Measurements from ENCODE around the gene HOXB9. TPM values are rescaled to one million over a fixed set of nuclear protein-coding genes. Genes with fewer than 3 reads are reported as not detected.

HOXB9 gene
- total and polyA plus RNA-seq, 2 experiments from 2014 or later = 1.5 to 2.5 TPM

DNA sequence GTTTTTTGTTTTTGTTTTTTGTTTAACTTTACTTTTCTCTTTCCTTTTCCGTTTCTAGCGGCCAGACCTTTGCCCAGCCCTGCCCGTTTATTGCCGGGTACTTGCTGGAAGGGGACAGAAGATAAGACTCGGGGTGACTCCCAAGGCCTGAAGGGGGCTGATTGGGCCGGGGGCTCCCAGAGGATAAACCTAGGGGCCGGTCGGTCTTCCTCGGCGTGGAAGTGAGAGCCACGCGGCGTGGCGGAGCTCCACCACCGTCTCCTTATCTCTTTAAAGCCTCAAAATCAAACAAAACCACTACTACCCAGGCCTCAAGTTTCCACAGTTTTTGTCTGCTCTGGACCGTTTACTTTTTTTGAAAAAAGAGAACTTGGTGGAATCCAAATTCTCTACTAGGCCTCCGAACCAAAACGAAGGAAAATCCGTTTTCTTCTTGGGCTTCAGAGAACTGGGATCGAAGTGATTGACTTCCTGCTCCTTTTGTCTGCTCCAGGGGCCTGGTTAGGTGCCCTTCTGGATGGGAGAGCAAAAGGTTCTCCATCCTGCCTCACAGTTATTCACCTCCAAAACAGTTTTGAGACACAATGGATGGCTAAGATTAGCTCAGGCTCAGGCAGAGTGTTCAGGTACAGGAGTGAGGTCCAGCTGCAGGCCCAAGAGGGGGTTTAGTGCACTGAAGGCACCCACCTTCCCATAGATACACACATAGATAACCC, 8.5 kb upstream of the HOXB9 start:
- no peaks in the 10 kb centered on the region for H4K20me1 ChIP-seq (ENCODE audit: insufficient read depth, poor library complexity, severe bottlenecking)
- H2AFZ ChIP-seq = no peak overlapping the region
- no peak overlapping the region for H3K27ac ChIP-seq
- WGBS (ENCODE audit: low lambda C conversion rate, missing lambda C conversion rate) = 35% methylated on average over 20 of the region's 20 CpGs
- peak overlapping the region; percentile 64 for H3K4me2 ChIP-seq
- H3K4me1 ChIP-seq (ENCODE audit: insufficient read depth) = no peaks in the 10 kb centered on the region
- no peak overlapping the region for H3K4me3 ChIP-seq
- TF ChIP-seq EZH2phosphoT487 (IDR thresholded peaks at IDR 0.05; ENCODE audit: low read depth, severe bottlenecking, unreplicated experiment) (no peak), EZH2 (IDR thresholded peaks at IDR 0.05; ENCODE audit: borderline replicate concordance) (no peak)
- TF ChIP-seq, protein P1, sequence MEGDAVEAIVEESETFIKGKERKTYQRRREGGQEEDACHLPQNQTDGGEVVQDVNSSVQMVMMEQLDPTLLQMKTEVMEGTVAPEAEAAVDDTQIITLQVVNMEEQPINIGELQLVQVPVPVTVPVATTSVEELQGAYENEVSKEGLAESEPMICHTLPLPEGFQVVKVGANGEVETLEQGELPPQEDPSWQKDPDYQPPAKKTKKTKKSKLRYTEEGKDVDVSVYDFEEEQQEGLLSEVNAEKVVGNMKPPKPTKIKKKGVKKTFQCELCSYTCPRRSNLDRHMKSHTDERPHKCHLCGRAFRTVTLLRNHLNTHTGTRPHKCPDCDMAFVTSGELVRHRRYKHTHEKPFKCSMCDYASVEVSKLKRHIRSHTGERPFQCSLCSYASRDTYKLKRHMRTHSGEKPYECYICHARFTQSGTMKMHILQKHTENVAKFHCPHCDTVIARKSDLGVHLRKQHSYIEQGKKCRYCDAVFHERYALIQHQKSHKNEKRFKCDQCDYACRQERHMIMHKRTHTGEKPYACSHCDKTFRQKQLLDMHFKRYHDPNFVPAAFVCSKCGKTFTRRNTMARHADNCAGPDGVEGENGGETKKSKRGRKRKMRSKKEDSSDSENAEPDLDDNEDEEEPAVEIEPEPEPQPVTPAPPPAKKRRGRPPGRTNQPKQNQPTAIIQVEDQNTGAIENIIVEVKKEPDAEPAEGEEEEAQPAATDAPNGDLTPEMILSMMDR (IDR thresholded peaks at IDR 0.05; ENCODE audit: poor library complexity) = no peak
- H3K79me2 ChIP-seq = no peaks in the 10 kb centered on the region
- no peak for DNase-seq (ENCODE audit: low spot score)
- peaks cover 98% of the 10 kb centered on the region for H3K27me3 ChIP-seq
- H3K9me3 ChIP-seq (ENCODE audit: low read depth) = no peaks in the 10 kb centered on the region
- no peaks in the 10 kb centered on the region for H3K9me2 ChIP-seq (replicated peaks; ENCODE audit: insufficient read depth)
- H3K36me3 ChIP-seq (replicated peaks; ENCODE audit: insufficient read depth, low read depth) = no peaks in the 10 kb centered on the region

GRCh38 chr17:48633266-48633677, 7.1 kb upstream of the HOXB9 start:
- peaks cover 98% of the 10 kb centered on the region for H3K27me3 ChIP-seq
- WGBS (ENCODE audit: low lambda C conversion rate, missing lambda C conversion rate) = 15% methylated on average over 29 of the region's 35 CpGs
- no peak for DNase-seq (ENCODE audit: low spot score)
- H3K9me2 ChIP-seq (replicated peaks; ENCODE audit: insufficient read depth) = no peaks in the 10 kb centered on the region
- H3K79me2 ChIP-seq = no peaks in the 10 kb centered on the region
- no peaks in the 10 kb centered on the region for H4K20me1 ChIP-seq (ENCODE audit: insufficient read depth, poor library complexity, severe bottlenecking)
- no peaks in the 10 kb centered on the region for H3K36me3 ChIP-seq (replicated peaks; ENCODE audit: insufficient read depth, low read depth)
- no peak overlapping the region for H3K27ac ChIP-seq
- no peaks in the 10 kb centered on the region for H3K4me1 ChIP-seq (ENCODE audit: insufficient read depth)
- no peak overlapping the region for H3K4me3 ChIP-seq
- H3K9me3 ChIP-seq (ENCODE audit: low read depth) = no peaks in the 10 kb centered on the region
- H2AFZ ChIP-seq = peak overlapping the region; percentile 60
- TF ChIP-seq EZH2 (IDR thresholded peaks at IDR 0.05; ENCODE audit: borderline replicate concordance) = peak; percentile 90
- TF ChIP-seq, protein P1 (IDR thresholded peaks at IDR 0.05; ENCODE audit: poor library complexity) = no peak
- H3K4me2 ChIP-seq = peak overlapping the region; percentile 64

DNA sequence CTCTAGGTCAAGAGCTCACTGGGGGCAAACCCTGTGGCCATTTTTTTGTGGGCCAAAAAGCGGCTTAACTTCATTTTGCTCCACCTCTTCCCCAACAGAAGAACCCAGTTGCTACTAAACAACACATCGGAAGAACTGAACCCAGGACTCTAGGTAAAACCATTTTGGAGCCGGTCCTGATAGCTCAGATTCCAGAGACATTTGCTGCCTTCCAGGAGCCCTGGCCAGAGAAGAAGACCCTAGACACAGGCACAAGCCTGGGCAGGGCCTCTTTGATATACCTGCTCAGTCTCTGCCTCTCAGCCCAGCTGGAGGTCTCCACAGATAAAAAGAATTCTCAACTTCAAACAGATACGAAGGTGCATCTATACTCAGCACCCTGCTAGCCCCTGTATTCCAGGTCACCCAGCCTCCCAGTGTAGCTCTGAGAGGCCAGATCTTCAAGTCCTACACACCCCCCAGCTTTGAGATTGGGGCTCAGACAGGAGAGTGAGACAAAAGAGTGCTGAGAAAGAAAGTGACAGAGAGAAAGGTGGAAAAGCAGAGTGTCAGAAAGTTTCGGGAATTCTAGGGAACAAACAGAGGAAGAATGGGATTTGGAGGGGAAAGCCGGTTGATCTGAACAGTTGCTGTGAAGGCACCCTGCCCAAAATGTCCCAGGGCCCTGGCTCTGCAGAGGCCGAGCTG, 6.6 kb upstream of the HOXB9 start:
- Histone ChIP-seq H2AFZ (peak overlapping the region; percentile 60), H3K36me3 (replicated peaks; ENCODE audit: insufficient read depth, low read depth) (no peaks in the 10 kb centered on the region), H3K9me3 (ENCODE audit: low read depth) (no peaks in the 10 kb centered on the region), H4K20me1 (ENCODE audit: insufficient read depth, poor library complexity, severe bottlenecking) (no peaks in the 10 kb centered on the region), H3K9me2 (replicated peaks; ENCODE audit: insufficient read depth) (no peaks in the 10 kb centered on the region), H3K4me2 (no peak overlapping the region), H3K4me1 (ENCODE audit: insufficient read depth) (no peaks in the 10 kb centered on the region), H3K27me3 (peaks cover 98% of the 10 kb centered on the region), H3K4me3 (no peak overlapping the region), H3K79me2 (no peaks in the 10 kb centered on the region), H3K27ac (no peak overlapping the region)
- WGBS (ENCODE audit: low lambda C conversion rate, missing lambda C conversion rate) = 32% methylated on average over 7 of the region's 7 CpGs
- no peak for TF ChIP-seq EZH2phosphoT487 (IDR thresholded peaks at IDR 0.05; ENCODE audit: low read depth, severe bottlenecking, unreplicated experiment)
- TF ChIP-seq, protein P1 (IDR thresholded peaks at IDR 0.05; ENCODE audit: poor library complexity) = no peak
- peak; percentile 8 for TF ChIP-seq EZH2 (IDR thresholded peaks at IDR 0.05; ENCODE audit: borderline replicate concordance)
- no peak for DNase-seq (ENCODE audit: low spot score)

Data from hepatocyte (in vitro differentiated cells).